HepG2 (cell line): ENCODE data around the gene ARHGAP33. TPM values are rescaled to one million over a fixed set of nuclear protein-coding genes. Genes with fewer than 3 reads are reported as not detected.

Experiments used
- ARNT2 ChIP-seq: sonication (generic); formaldehyde crosslinking; IDR thresholded peaks from 2 replicates; pipeline ENCODE4 v1.8.0; 2022; ENCODE audit warnings: mild to moderate bottlenecking, low read depth, missing genetic modification reagents, moderate library complexity
- CBFB ChIP-seq: sonication (generic); formaldehyde crosslinking; IDR thresholded peaks from 2 replicates; pipeline ENCODE4 v1.4.0; 2020; ENCODE audit warnings: missing genetic modification reagents
- FOXP1 ChIP-seq, 2 experiments: fragments of 450-650 bp in 1 of 2; IDR thresholded peaks; 2 replicates each; pipeline ENCODE4 v1.6.1; 2017 to 2018; ENCODE audit warnings: antibody characterized with exemption in 1 of 2
- GZF1 ChIP-seq: sonication (generic); formaldehyde crosslinking; IDR thresholded peaks from 2 replicates; pipeline ENCODE4 v1.5.1; 2020; ENCODE audit warnings: mild to moderate bottlenecking, missing genetic modification reagents
- IKZF4 ChIP-seq: sonication (generic); formaldehyde crosslinking; IDR thresholded peaks from 2 replicates; pipeline ENCODE4 v1.5.1; 2020; ENCODE audit warnings: borderline replicate concordance, mild to moderate bottlenecking, low read depth, missing genetic modification reagents; ENCODE audit errors: not compliant biosample characterization
- MATR3 ChIP-seq: sonication (generic); formaldehyde crosslinking; IDR thresholded peaks from 2 replicates; pipeline ENCODE4 v1.4.0; 2020; ENCODE audit warnings: missing genetic modification reagents
- MED8 ChIP-seq: sonication (generic); formaldehyde crosslinking; IDR thresholded peaks from 2 replicates; pipeline ENCODE4 v1.8.1; 2023; ENCODE audit warnings: mild to moderate bottlenecking, missing genetic modification reagents; ENCODE audit not compliant: insufficient replicate concordance
- MEIS2 ChIP-seq: sonication (generic); formaldehyde crosslinking; IDR thresholded peaks from 2 replicates; pipeline ENCODE4 v1.9.0; 2021; ENCODE audit warnings: mild to moderate bottlenecking, missing genetic modification reagents
- NFIC ChIP-seq: IDR thresholded peaks from 2 replicates; pipeline ENCODE4 v1.6.1; 2012; ENCODE audit warnings: mild to moderate bottlenecking, low read length, inconsistent platforms
- NR2F6 ChIP-seq, 2 experiments: IDR thresholded peaks; 2 replicates each; pipeline ENCODE4 v1.6.1; 2016; ENCODE audit warnings: antibody characterized with exemption in 1 of 2, mild to moderate bottlenecking in 1 of 2
- PHF21A ChIP-seq: sonication (generic); formaldehyde crosslinking; IDR thresholded peaks from 2 replicates; pipeline ENCODE4 v1.5.0; 2020; ENCODE audit warnings: mild to moderate bottlenecking, missing genetic modification reagents
- RELA ChIP-seq: sonication (generic); formaldehyde crosslinking; IDR thresholded peaks from 2 replicates; pipeline ENCODE4 v1.4.0; 2020; ENCODE audit warnings: missing genetic modification reagents
- RORA ChIP-seq: sonication (generic); formaldehyde crosslinking; IDR thresholded peaks from 2 replicates; pipeline ENCODE4 v1.5.0; 2020; ENCODE audit warnings: mild to moderate bottlenecking, missing genetic modification reagents, moderate library complexity
- TAF1 ChIP-seq: sonication (generic); formaldehyde crosslinking; IDR thresholded peaks from 2 replicates; pipeline ENCODE4 v1.4.0; 2020; ENCODE audit warnings: missing genetic modification reagents
- ZBTB38 ChIP-seq: sonication (generic); formaldehyde crosslinking; IDR thresholded peaks from 2 replicates; pipeline ENCODE4 v1.5.1; 2020; ENCODE audit warnings: mild to moderate bottlenecking, missing genetic modification reagents
- ZFY ChIP-seq: sonication (generic); formaldehyde crosslinking; IDR thresholded peaks from 2 replicates; pipeline ENCODE4 v1.4.0; 2020; ENCODE audit warnings: missing genetic modification reagents
- ZNF713 ChIP-seq: sonication (generic); formaldehyde crosslinking; IDR thresholded peaks from 2 replicates; pipeline ENCODE4 v1.4.0; 2020; ENCODE audit warnings: mild to moderate bottlenecking, missing genetic modification reagents
- ZNF747 ChIP-seq: sonication (generic); formaldehyde crosslinking; IDR thresholded peaks from 2 replicates; pipeline ENCODE4 v1.8.1; 2023; ENCODE audit warnings: missing genetic modification reagents, mild to moderate bottlenecking, borderline replicate concordance
- ZNF816 ChIP-seq: sonication (generic); formaldehyde crosslinking; IDR thresholded peaks from 2 replicates; pipeline ENCODE4 v1.8.0; 2022; ENCODE audit warnings: missing genetic modification reagents, mild to moderate bottlenecking, borderline replicate concordance
- ZNF891 ChIP-seq: sonication (generic); formaldehyde crosslinking; IDR thresholded peaks from 2 replicates; pipeline ENCODE4 v1.5.0; 2020; ENCODE audit warnings: mild to moderate bottlenecking, missing genetic modification reagents
- polyA plus RNA-seq, 8 experiments: library from polyadenylated mRNA; depleted of rRNA in 3 of 8; stranded (reverse) in 7 of 8; unstranded in 1 of 8; fragments of >200 nt; fragmentation: Illumina TruSeq in 4 of 8; extraction: Trizol in 4 of 8; gene quantifications; 2 replicates each; pipeline versions ENCODE4 v1.2.1 to v1.2.3, GENCODE V29; 2011 to 2016; ENCODE audit warnings: low read depth in 4 of 8, missing spikeins in 1 of 8, mixed read lengths in 1 of 8; ENCODE audit not compliant: insufficient read depth in 1 of 8
- total RNA-seq, 5 experiments: library from RNA; depleted of rRNA; stranded (reverse); fragments of >200 nt; fragmentation: Illumina TruSeq; extraction: Trizol; gene quantifications; 2 replicates each; pipeline ENCODE4 v1.2.3, GENCODE V29; 2016; ENCODE audit warnings: low read depth in 1 of 5
- TF ChIP-seq, protein P1 (sequence below): sonication (generic); formaldehyde crosslinking; IDR thresholded peaks from 2 replicates; pipeline ENCODE4 v1.4.0; 2020; ENCODE audit warnings: missing genetic modification reagents, borderline replicate concordance
- TF ChIP-seq, protein P2 (sequence below): IDR thresholded peaks from 2 replicates; pipeline ENCODE4 v1.6.1; 2012; ENCODE audit warnings: inconsistent platforms

Gene ARHGAP33
- total and polyA plus RNA-seq, 2 of the 13 experiments (the other 11 are each of a cell fraction or from before 2014, with no cell fraction given) = 1.3 to 2.7 TPM

DNA sequence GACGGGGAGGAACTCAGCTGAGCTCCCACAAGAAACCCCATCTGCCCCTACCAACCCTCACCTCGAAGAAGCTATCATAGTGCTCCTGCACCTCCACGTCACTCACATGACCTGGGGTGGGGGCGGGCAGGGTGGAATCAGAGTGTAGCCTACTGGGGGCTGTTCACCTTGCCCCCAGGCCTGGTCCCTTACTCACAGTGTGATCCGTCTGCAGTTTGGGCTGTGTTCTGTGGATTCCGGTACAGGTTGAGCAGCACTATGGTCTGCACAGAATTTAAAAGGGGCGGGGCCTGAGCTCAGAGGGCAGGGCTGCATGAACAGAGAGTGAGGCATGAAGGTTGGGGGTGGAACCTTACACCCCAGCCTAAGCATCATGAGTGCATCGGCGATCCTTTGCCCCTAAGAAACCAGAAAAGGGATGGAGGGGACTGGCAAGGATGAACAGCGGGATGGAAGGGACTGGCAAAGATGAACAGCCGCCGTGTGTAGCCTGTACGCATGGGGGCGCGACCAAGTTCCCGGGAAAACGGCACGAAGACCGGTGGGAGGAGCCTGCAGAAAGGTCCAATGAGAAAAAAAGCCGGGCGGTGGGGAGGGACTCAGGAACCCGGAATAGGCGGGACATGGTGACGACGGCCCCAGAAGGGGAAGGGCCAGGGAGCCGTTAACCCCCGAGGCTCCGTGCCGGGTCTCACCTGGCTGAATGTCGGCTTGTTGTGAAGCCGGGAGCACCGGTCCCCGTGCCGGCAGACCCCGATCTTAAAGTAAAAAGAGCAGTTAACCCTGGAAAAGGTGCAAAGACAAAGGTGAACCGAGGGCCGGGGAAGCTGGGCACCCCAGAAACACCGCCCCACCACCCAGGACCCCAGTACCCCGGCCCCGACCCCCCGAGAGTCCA, 30.7 kb upstream of the ARHGAP33 start (continued):
- TF ChIP-seq, protein P1, sequence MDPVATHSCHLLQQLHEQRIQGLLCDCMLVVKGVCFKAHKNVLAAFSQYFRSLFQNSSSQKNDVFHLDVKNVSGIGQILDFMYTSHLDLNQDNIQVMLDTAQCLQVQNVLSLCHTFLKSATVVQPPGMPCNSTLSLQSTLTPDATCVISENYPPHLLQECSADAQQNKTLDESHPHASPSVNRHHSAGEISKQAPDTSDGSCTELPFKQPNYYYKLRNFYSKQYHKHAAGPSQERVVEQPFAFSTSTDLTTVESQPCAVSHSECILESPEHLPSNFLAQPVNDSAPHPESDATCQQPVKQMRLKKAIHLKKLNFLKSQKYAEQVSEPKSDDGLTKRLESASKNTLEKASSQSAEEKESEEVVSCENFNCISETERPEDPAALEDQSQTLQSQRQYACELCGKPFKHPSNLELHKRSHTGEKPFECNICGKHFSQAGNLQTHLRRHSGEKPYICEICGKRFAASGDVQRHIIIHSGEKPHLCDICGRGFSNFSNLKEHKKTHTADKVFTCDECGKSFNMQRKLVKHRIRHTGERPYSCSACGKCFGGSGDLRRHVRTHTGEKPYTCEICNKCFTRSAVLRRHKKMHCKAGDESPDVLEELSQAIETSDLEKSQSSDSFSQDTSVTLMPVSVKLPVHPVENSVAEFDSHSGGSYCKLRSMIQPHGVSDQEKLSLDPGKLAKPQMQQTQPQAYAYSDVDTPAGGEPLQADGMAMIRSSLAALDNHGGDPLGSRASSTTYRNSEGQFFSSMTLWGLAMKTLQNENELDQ = no peak
- TF ChIP-seq NR2F6 (IDR thresholded peaks at IDR 0.05) (no peak), NR2F6 (CRISPR knock-in tag; IDR thresholded peaks at IDR 0.05) (no peak; the same call in 1 of the 2 replicates), RORA (CRISPR knock-in tag) (no peak), NFIC (no peak), MATR3 (CRISPR knock-in tag) (no peak), ARNT2 (CRISPR knock-in tag) (peak; percentile 66; the same call in 1 of the 2 replicates), FOXP1 (IDR thresholded peaks at IDR 0.05) (no peak), FOXP1 (CRISPR knock-in tag; IDR thresholded peaks at IDR 0.05) (no peak), MED8 (CRISPR knock-in tag) (no peak), CBFB (CRISPR knock-in tag) (no peak), IKZF4 (no peak), ZNF891 (CRISPR knock-in tag) (peak; percentile 21; the same call in 1 of the 2 replicates), MEIS2 (CRISPR knock-in tag) (no peak), PHF21A (CRISPR knock-in tag) (no peak), ZNF713 (CRISPR knock-in tag) (no peak), GZF1 (CRISPR knock-in tag) (no peak), ZFY (CRISPR knock-in tag) (peak; percentile 1; the same call in 1 of the 2 replicates), RELA (no peak), ZNF747 (no peak), TAF1 (CRISPR knock-in tag) (no peak), ZBTB38 (CRISPR knock-in tag) (no peak), ZNF816 (CRISPR knock-in tag) (no peak)
- TF ChIP-seq, protein P2, sequence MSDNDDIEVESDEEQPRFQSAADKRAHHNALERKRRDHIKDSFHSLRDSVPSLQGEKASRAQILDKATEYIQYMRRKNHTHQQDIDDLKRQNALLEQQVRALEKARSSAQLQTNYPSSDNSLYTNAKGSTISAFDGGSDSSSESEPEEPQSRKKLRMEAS = peak; percentile 61
